Measurements from ENCODE around the gene KRT85.

GRCh38 chr12:52405922-52406385 is 38.7 kb upstream of the KRT85 start, which contains the start of gene KRT82:
- TF ChIP-seq CTCF (IDR thresholded peaks at IDR 0.05; ENCODE audit: extremely low read depth in 1 of 2, insufficient read depth in 1 of 2, low read depth in 1 of 2, low read length in 2 of 2) (no peak), MAX (IDR thresholded peaks at IDR 0.05; ENCODE audit: insufficient read depth, insufficient read length) (no peak), POLR2A (IDR thresholded peaks at IDR 0.05; ENCODE audit: low read depth, low read length) (no peak)

Measured in endothelial cell of umbilical vein (primary cell).